Dendritic cell treated with granulocyte-macrophage colony-stimulating factor and Interleukin-4, amounts not matched to agents 40 ng/mL and 50 ng/mL, for 4 days (primary cell): Measurements from ENCODE around the gene LRRC3.

Experiments
- H3K27ac Mint-ChIP-seq: one replicate; pipeline ENCODE4 v1.8.0; 2022; ENCODE audit warnings: mild to moderate bottlenecking, mixed read lengths
- H3K27me3 Mint-ChIP-seq: one replicate; pipeline ENCODE4 v1.8.0; 2022; ENCODE audit warnings: mild to moderate bottlenecking, mixed read lengths
- H3K36me3 Mint-ChIP-seq: one replicate; pipeline ENCODE4 v1.8.0; 2022; ENCODE audit warnings: low read depth, mixed read lengths
- H3K4me1 Mint-ChIP-seq: one replicate; pipeline ENCODE4 v1.8.0; 2022; ENCODE audit warnings: low read depth, mixed read lengths
- H3K4me3 Mint-ChIP-seq: one replicate; pipeline ENCODE4 v1.8.0; 2022; ENCODE audit warnings: mild to moderate bottlenecking, moderate library complexity, mixed read lengths
- H3K9me3 Mint-ChIP-seq: one replicate; pipeline ENCODE4 v1.8.0; 2022; ENCODE audit warnings: mixed read lengths
- intact Hi-C: fragments of 100-400 bp; cut with micrococcal nuclease; formaldehyde crosslinking; loops from one replicate; pipeline ENCODE4 v1.15.0; 2022

LRRC3 gene

DNA sequence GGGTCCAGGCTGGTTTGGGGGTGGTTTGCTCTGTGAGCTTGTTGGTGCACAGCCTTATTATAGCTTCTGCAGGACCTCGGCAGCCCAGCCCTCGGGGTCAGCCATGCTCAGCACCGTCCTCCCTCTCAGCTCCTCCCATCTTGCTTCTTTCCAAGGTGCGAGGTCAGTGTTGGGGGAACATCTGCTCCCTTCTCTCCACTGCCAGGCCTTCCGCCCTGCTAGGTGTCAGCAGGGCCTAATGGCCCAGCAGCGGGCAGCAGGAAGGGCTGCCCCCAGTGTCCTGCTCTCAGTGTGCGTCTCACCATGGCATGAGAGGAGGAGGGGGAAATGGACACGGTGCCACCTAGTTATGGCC lies 36.5 kb upstream of the LRRC3 start:
- Mint-ChIP-seq H3K27me3 (no peaks in the 10 kb centered on the region), H3K9me3 (peaks cover 6% of the 10 kb centered on the region), H3K4me1 (peaks cover 9% of the 10 kb centered on the region), H3K27ac (no peak overlapping the region), H3K36me3 (peaks cover 93% of the 10 kb centered on the region), H3K4me3 (no peak overlapping the region)
- intact Hi-C loops = no loop called here

DNA sequence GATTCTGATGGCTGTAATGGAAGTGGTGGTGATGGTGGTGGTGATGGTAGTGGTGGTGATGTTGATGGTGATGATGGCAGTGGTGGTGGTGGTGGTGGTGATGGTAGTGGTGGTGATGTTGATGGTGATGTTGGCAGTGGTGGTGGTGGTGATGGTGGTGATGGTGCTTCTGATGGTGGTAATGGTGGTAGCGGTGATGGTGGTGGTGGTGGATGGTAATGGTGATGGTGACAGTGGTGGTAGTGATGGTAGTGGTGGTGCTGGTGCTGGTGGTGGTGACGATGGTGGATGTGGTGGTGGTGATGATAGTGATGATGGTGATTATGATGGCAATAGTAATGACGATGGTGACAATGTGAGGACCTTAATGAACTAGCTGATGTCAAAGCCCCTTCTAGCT lies 35.6 kb upstream of the LRRC3 start:
- Mint-ChIP-seq H3K4me1 (peaks cover 9% of the 10 kb centered on the region), H3K9me3 (peaks cover 6% of the 10 kb centered on the region), H3K36me3 (peaks cover 93% of the 10 kb centered on the region), H3K27me3 (no peaks in the 10 kb centered on the region), H3K27ac (no peak overlapping the region), H3K4me3 (no peak overlapping the region)
- intact Hi-C loops = no loop called here

DNA sequence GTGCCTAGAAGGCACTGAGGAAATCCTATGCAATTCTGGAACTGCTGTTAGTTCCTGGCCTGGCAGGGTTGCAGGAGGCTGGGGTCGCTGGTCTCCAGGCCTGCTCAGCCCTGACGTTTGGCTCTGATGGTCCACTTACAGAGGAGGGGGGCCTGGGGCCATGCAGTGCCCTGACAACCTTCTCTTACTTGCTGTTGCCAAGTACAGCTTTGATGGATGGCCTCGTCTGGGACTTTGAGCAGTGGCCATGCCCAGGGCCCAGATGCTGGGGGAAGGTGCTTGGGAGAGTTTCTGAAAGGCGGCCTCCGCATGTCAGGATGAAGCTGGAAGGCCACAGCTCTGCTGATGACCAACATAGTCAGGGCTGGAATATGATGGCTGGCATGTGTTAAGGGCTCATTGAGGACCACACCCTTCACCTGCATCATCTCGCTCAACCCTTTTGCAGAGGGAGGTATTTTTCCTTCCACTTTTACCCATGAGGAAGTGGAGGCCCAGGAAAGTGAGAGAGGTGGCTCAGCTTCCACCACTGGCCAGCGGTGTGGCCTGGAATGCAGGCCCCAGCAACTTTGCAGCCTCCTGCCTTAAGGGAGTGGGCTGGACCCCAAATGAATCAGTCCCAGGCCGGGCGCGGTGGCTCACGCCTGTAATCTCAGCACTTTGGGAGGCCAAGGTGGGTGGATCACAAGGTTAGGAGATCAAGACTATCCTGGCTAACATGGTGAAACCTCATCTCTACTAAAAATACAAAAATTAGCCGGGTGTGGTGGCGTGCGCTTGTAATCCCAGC lies 34.7 kb upstream of the LRRC3 start:
- peaks cover 9% of the 10 kb centered on the region for H3K4me1 Mint-ChIP-seq
- no peak overlapping the region for H3K4me3 Mint-ChIP-seq
- no peak overlapping the region for H3K27ac Mint-ChIP-seq
- H3K9me3 Mint-ChIP-seq = peaks cover 6% of the 10 kb centered on the region
- peaks cover 93% of the 10 kb centered on the region for H3K36me3 Mint-ChIP-seq
- intact Hi-C loops = no loop called here
- H3K27me3 Mint-ChIP-seq = no peaks in the 10 kb centered on the region

- Mint-ChIP-seq H3K27ac (peak overlapping the region; percentile 3), H3K4me1 (no peaks in the 10 kb centered on the region), H3K4me3 (no peak overlapping the region), H3K9me3 (peaks cover 6% of the 10 kb centered on the region), H3K36me3 (peaks cover 96% of the 10 kb centered on the region), H3K27me3 (no peaks in the 10 kb centered on the region)
- intact Hi-C loops = no loop called here
Observed at GRCh38 chr21:44421901-44422840, 33.1 kb upstream of the LRRC3 start.

DNA sequence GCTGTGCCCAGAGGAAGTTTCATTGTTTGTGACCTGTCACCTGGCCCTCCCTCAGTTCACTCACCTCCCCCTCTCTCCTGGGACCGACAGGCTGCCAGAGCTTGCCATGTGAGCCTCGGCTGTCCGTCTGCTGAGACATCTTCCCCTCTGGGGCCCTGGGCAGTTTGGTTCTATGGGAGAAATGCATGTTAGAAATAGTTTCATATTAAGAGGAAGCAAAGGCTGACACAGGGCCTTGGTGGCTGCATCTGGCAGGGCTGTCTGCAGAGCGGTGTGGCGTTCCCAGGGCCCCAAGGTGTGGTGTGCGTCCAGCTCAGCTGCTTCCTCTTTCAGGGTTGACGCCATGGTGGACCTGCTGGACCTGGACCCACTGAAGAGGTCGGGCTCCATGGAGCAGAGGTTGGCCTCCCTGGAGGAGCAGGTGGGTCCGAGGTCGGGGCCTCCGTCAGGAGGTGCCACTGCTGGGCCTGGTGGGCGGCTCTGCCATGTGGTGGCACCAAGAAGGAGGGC lies 31.9 kb upstream of the LRRC3 start:
- peaks cover 95% of the 10 kb centered on the region for H3K36me3 Mint-ChIP-seq
- H3K27ac Mint-ChIP-seq = peak overlapping the region; percentile 3
- H3K4me3 Mint-ChIP-seq = no peak overlapping the region
- no peaks in the 10 kb centered on the region for H3K27me3 Mint-ChIP-seq
- peaks cover 6% of the 10 kb centered on the region for H3K9me3 Mint-ChIP-seq
- H3K4me1 Mint-ChIP-seq = no peaks in the 10 kb centered on the region
- intact Hi-C loops = no loop called here

DNA sequence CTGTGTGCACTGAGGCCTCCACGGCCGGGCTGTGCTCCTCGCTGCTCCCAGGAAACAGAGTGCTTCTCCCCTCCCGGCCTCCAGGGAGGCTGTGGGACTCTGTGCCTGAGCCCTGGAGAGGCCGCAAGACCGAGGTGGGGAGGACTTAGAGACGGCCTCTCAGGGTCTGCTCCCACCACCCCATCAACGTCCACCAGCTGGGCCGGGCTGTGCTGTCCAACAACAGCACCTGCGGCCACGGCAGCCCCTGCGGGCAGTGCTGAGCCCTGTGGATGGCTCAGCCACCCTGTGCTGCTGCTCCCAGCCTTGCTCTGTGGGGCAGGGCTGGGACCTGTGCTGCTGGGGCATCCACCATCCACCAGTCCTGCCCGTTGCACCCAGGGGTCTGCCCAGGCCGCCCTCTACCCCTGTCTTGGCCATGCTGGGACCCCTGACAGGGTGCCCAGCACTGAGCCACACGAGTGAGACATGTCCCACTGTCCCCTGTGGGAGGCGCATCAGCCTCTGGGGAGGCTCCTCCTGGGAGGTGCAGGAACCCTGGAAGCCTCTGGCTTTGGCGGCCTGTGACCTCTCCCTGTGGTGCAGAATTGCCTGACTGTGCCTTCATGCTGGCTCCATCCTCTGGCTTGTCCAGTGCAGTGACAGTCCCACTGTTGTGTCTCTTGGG lies 31.2 kb upstream of the LRRC3 start:
- Mint-ChIP-seq H3K27ac (peak overlapping the region; percentile 3), H3K36me3 (peaks cover 88% of the 10 kb centered on the region), H3K27me3 (no peaks in the 10 kb centered on the region), H3K4me1 (no peaks in the 10 kb centered on the region), H3K4me3 (no peak overlapping the region), H3K9me3 (peaks cover 5% of the 10 kb centered on the region)
- intact Hi-C loops = no loop called here

DNA sequence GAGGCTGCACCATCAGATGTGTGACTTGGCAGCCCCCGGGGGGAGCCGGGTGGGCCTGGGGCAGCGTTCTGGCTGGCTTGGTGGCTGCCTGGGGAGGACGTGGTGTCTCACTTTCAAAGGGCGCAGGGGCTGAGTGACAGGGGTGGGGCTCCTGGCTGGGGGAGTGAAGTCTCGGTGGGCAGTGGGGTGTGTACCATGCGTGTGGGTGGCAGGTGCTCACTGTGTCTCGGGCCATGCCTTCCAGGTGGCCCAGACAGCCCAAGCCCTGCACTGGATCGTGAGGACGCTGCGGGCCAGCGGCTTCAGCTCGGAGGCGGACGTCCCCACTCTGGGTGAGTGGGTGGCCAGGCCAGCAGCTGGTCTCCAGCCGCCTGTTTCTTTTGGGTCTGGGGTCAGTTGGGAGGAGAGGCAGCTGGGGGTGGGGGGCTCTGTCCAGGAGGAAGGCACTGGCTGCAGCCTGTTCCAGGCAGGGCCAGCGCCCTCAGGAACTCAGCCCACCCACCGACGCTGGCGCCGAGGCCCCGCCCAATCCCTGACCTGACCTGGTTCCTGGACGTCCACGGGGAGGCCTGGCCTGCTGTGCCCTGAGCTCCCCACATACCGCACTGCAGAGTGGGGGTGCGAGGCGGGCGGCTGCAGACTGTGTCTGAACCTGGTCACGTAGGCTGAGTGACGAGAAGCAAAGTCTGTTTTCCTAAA lies 30.6 kb upstream of the LRRC3 start:
- Mint-ChIP-seq H3K9me3 (no peaks in the 10 kb centered on the region), H3K36me3 (peaks cover 86% of the 10 kb centered on the region), H3K27ac (no peak overlapping the region), H3K4me3 (no peak overlapping the region), H3K27me3 (no peaks in the 10 kb centered on the region), H3K4me1 (no peaks in the 10 kb centered on the region)
- intact Hi-C loops = no loop called here

- Mint-ChIP-seq H3K27me3 (no peaks in the 10 kb centered on the region), H3K4me3 (peak overlapping the region; percentile 9), H3K36me3 (peaks cover 81% of the 10 kb centered on the region), H3K4me1 (no peaks in the 10 kb centered on the region), H3K9me3 (no peaks in the 10 kb centered on the region), H3K27ac (no peak overlapping the region)
- intact Hi-C loops = no loop called here
Observed at GRCh38 chr21:44425307-44425894, 29.9 kb upstream of the LRRC3 start.

DNA sequence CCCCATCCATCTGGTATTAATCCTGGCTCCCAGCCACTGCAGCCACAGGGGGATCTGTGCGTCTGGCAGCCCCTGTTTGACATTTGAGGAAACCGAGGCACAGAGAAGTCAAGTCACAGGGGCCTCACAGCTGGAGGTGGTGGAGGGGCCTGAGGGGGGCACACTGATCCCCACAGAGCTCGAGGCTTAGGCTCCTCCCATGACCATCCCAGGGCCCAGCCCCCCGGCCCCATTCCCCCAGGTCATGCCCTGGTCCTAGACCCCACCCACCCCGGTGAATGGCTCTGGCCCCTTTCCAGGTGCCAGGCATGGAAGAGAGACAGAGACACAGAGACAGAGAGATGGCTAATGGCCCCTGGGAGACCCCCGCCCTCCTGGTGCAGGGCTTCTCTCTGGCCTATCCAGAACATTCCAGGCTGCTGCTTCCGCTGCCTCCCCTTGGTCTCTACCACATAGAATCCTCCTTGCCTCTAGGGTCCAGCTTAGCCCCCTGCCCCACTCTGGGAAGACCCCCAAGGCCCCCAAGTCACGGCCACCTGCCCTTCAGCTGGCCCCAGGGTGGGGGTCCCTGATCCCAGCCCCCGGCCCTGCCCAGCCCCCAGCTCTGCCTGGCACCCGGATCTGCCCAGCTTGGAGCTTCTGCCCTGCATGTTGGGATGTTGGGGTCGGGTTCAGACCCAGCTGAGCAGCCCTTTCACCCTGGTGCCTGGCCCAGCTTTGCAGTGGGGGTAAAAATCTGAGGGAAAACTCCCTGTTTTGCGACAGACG lies 29.2 kb upstream of the LRRC3 start:
- intact Hi-C loops = no loop called here
- H3K4me3 Mint-ChIP-seq = no peak overlapping the region
- no peaks in the 10 kb centered on the region for H3K27me3 Mint-ChIP-seq
- H3K36me3 Mint-ChIP-seq = peaks cover 79% of the 10 kb centered on the region
- no peak overlapping the region for H3K27ac Mint-ChIP-seq
- no peaks in the 10 kb centered on the region for H3K9me3 Mint-ChIP-seq
- H3K4me1 Mint-ChIP-seq = no peaks in the 10 kb centered on the region

DNA sequence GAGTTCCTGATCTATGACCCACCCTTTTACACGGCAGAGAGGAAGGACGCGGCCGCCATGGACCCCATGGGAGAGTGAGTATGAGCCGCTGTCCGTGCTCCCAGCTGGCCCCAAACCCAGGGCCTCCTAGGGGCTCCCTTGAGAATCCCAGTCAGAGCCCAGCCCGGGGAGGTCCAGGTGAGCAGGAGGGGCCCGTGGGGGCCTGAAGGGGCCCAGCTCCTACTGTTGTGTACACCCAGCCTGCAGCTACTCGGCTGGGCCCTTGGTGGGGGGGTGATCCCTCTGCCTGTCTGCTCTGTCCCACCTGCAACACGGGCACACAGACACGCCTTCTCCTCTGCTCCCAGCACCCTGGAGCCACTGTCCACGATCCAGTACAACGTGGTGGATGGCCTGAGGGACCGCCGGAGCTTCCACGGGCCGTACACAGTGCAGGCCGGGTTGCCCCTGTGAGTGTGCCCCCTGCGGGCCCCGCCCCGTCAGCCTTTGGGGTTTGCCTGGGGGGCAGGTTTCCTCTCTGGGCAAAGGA lies 28.6 kb upstream of the LRRC3 start:
- H3K4me3 Mint-ChIP-seq = no peak overlapping the region
- H3K4me1 Mint-ChIP-seq = no peaks in the 10 kb centered on the region
- intact Hi-C loops = no loop called here
- H3K27ac Mint-ChIP-seq = no peak overlapping the region
- no peaks in the 10 kb centered on the region for H3K9me3 Mint-ChIP-seq
- no peaks in the 10 kb centered on the region for H3K27me3 Mint-ChIP-seq
- H3K36me3 Mint-ChIP-seq = peaks cover 79% of the 10 kb centered on the region

DNA sequence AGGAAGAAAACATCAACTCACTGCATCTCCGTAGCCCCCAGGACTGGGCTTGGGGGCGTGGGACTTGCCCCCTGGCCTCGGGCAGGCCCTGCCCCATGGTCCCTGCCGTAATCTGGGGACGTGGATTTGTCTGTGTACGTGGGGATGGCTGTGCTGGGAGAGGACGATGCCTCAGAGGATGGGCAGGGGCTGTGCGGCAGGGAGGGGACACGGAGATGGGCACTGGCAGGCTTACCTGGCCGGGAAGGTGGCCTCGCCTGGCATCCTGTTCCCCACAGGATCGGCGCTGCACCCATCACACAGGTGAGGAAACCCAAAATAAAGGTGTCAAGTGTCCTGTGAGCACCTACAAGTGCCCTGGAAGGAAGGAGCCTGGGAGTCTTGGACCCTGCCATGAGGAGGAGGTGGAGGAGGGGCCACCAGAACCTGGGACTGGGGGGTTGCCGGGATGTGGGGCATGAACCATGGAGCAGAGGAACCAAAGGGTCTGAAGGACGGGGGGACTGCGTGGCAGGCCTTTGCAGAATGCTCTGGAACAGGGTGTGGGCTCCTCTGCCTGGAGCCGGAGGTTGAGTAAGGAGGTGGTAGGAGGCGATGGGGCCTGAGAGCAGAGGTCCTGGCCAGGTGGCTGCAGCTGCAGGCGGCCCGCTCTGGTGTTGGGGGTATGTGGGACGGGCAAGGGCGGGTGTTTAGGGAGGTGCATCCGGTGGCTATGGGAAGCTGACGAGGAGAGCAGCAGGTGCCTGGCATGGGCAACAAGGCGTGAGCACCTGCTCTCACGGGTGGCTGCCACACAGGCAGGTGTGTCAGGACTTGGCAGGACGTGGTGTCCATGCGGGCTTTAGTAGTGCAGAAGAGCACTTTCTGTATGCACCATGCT lies 27.8 kb upstream of the LRRC3 start:
- Mint-ChIP-seq H3K36me3 (peaks cover 79% of the 10 kb centered on the region), H3K9me3 (no peaks in the 10 kb centered on the region), H3K27ac (no peak overlapping the region), H3K4me3 (no peak overlapping the region), H3K4me1 (no peaks in the 10 kb centered on the region), H3K27me3 (no peaks in the 10 kb centered on the region)
- intact Hi-C loops = no loop called here
